H1 (cell line): ENCODE data around the gene LAPTM4A. TPM values are rescaled to one million over a fixed set of nuclear protein-coding genes. Genes with fewer than 3 reads are reported as not detected.

ENCODE experiments used
- ASH2L ChIP-seq: fragments of 200-600, 300-600 bp; sonication (generic); IDR thresholded peaks from one replicate; pipeline ENCODE4 v1.7.1; 2017; ENCODE audit warnings: low read length
- CBX5 ChIP-seq: fragments of 300-800, 300-1000 bp; sonication (generic); IDR thresholded peaks from 2 replicates; pipeline ENCODE4 v1.7.1; 2016; ENCODE audit warnings: antibody characterized with exemption, low read length, low read depth
- CEBPB ChIP-seq: IDR thresholded peaks from 2 replicates; pipeline ENCODE4 v1.6.1; 2012; ENCODE audit warnings: low read depth, low read length
- FOSL1 ChIP-seq: IDR thresholded peaks from 2 replicates; pipeline ENCODE4 v1.6.1; 2011; ENCODE audit warnings: mild to moderate bottlenecking, low read depth, low read length, moderate library complexity; ENCODE audit not compliant: insufficient read depth
- POLR2A ChIP-seq, 2 experiments: IDR thresholded peaks; 1 replicate in 1 of 2; 2 replicates in 1 of 2; pipeline ENCODE4 v1.6.1; 2011; ENCODE audit warnings: low read depth in 2 of 2, low read length in 2 of 2, mild to moderate bottlenecking in 2 of 2; ENCODE audit errors: control extremely low read depth in 1 of 2
- SP4 ChIP-seq: IDR thresholded peaks from 2 replicates; pipeline ENCODE4 v1.6.1; 2012; ENCODE audit warnings: low read length, inconsistent platforms
- SRF ChIP-seq: IDR thresholded peaks from 2 replicates; pipeline ENCODE4 v1.6.1; 2011; ENCODE audit warnings: mild to moderate bottlenecking, low read depth, low read length, moderate library complexity
- SUZ12 ChIP-seq: fragments of 200-600 bp; sonication (generic); IDR thresholded peaks from 2 replicates; pipeline ENCODE4 v1.6.1; 2012; ENCODE audit warnings: mild to moderate bottlenecking, inconsistent platforms, low read length, moderate library complexity, mixed read lengths
- TAF7 ChIP-seq: optimal IDR thresholded peaks from 2 replicates; pipeline ENCODE3; 2011; ENCODE audit warnings: low read depth, mild to moderate bottlenecking, inconsistent platforms, low read length, moderate library complexity, borderline replicate concordance
- YY1 ChIP-seq: IDR thresholded peaks from 2 replicates; pipeline ENCODE4 v1.6.1; 2011; ENCODE audit warnings: low read depth, mild to moderate bottlenecking, low read length
- polyA plus RNA-seq, 7 experiments: library from polyadenylated mRNA; depleted of rRNA in 3 of 7; stranded (reverse) in 5 of 7; unstranded in 2 of 7; fragments of >200 nt in 5 of 7; fragments of 200-250 nt in 2 of 7; gene quantifications; 1 replicate in 5 of 7; 2 replicates in 1 of 7; 4 replicates in 1 of 7; pipeline versions ENCODE4 v1.2.1 to v1.2.3, GENCODE V29; 2011 to 2013; ENCODE audit warnings: missing spikeins in 2 of 7, mixed read lengths in 2 of 7
- total RNA-seq: library from RNA; stranded (reverse); fragmentation: NEBNext Ultra II Directional; extraction: Animal tissue kit (Norgen Biotek cat#: 25700); gene quantifications from 2 replicates; pipeline ENCODE4 v1.2.1, GENCODE V29; 2021
- TF ChIP-seq, protein P1 (sequence below): fragments of 300-600 bp; sonication (generic); IDR thresholded peaks from 2 replicates; pipeline ENCODE4 v1.7.1; 2012; ENCODE audit warnings: low read length, moderate library complexity, mild to moderate bottlenecking, inconsistent platforms; ENCODE audit not compliant: insufficient replicate concordance

LAPTM4A gene
- total and polyA plus RNA-seq, 2 of the 8 experiments (the other 6 are each of a cell fraction or from before 2014, with no cell fraction given): 193 to 419 TPM

DNA sequence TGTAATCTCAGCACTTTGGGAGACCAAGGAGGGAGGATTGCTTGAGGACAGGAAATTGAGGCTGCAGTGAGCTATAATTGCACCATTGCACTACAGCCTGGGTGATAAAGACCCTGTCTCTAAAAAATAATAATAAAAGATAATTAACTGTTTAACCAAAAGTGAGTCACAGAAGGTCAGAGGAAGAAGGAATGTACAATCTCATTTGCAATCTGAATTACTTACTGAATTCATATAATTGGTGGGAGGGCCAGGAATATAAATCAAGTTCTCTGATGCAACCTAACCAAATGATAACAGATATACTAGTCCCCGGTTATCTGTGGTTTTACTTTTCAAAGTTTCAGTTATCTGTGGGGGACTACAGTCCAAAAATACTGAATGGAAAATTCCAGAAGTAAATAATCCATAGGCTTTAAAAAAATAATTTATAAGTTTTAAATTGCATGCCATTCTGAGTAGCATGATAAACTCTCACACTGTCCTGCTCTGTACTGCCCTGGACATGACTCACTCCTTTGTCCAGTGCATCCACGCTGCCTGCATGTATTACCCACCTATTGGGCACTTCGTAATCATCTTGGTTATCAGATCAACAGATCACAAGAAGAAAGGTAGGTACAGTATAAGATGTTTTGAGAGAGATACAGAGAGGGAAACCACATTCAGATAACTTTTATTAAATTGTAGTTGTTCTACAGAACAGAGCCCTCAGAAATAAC is 26.2 kb downstream of the LAPTM4A start (continued):
- TF ChIP-seq, protein P1, sequence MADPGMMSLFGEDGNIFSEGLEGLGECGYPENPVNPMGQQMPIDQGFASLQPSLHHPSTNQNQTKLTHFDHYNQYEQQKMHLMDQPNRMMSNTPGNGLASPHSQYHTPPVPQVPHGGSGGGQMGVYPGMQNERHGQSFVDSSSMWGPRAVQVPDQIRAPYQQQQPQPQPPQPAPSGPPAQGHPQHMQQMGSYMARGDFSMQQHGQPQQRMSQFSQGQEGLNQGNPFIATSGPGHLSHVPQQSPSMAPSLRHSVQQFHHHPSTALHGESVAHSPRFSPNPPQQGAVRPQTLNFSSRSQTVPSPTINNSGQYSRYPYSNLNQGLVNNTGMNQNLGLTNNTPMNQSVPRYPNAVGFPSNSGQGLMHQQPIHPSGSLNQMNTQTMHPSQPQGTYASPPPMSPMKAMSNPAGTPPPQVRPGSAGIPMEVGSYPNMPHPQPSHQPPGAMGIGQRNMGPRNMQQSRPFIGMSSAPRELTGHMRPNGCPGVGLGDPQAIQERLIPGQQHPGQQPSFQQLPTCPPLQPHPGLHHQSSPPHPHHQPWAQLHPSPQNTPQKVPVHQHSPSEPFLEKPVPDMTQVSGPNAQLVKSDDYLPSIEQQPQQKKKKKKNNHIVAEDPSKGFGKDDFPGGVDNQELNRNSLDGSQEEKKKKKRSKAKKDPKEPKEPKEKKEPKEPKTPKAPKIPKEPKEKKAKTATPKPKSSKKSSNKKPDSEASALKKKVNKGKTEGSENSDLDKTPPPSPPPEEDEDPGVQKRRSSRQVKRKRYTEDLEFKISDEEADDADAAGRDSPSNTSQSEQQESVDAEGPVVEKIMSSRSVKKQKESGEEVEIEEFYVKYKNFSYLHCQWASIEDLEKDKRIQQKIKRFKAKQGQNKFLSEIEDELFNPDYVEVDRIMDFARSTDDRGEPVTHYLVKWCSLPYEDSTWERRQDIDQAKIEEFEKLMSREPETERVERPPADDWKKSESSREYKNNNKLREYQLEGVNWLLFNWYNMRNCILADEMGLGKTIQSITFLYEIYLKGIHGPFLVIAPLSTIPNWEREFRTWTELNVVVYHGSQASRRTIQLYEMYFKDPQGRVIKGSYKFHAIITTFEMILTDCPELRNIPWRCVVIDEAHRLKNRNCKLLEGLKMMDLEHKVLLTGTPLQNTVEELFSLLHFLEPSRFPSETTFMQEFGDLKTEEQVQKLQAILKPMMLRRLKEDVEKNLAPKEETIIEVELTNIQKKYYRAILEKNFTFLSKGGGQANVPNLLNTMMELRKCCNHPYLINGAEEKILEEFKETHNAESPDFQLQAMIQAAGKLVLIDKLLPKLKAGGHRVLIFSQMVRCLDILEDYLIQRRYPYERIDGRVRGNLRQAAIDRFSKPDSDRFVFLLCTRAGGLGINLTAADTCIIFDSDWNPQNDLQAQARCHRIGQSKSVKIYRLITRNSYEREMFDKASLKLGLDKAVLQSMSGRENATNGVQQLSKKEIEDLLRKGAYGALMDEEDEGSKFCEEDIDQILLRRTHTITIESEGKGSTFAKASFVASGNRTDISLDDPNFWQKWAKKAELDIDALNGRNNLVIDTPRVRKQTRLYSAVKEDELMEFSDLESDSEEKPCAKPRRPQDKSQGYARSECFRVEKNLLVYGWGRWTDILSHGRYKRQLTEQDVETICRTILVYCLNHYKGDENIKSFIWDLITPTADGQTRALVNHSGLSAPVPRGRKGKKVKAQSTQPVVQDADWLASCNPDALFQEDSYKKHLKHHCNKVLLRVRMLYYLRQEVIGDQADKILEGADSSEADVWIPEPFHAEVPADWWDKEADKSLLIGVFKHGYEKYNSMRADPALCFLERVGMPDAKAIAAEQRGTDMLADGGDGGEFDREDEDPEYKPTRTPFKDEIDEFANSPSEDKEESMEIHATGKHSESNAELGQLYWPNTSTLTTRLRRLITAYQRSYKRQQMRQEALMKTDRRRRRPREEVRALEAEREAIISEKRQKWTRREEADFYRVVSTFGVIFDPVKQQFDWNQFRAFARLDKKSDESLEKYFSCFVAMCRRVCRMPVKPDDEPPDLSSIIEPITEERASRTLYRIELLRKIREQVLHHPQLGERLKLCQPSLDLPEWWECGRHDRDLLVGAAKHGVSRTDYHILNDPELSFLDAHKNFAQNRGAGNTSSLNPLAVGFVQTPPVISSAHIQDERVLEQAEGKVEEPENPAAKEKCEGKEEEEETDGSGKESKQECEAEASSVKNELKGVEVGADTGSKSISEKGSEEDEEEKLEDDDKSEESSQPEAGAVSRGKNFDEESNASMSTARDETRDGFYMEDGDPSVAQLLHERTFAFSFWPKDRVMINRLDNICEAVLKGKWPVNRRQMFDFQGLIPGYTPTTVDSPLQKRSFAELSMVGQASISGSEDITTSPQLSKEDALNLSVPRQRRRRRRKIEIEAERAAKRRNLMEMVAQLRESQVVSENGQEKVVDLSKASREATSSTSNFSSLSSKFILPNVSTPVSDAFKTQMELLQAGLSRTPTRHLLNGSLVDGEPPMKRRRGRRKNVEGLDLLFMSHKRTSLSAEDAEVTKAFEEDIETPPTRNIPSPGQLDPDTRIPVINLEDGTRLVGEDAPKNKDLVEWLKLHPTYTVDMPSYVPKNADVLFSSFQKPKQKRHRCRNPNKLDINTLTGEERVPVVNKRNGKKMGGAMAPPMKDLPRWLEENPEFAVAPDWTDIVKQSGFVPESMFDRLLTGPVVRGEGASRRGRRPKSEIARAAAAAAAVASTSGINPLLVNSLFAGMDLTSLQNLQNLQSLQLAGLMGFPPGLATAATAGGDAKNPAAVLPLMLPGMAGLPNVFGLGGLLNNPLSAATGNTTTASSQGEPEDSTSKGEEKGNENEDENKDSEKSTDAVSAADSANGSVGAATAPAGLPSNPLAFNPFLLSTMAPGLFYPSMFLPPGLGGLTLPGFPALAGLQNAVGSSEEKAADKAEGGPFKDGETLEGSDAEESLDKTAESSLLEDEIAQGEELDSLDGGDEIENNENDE: no peak
- TF ChIP-seq SRF (no peak), CBX5 (no peak), CEBPB (no peak), POLR2A (IDR thresholded peaks at IDR 0.05; ENCODE audit: control extremely low read depth in 1 of 2, low read depth in 2 of 2, low read length in 2 of 2) (no peak), FOSL1 (no peak), YY1 (no peak), SUZ12 (no peak), SP4 (no peak), ASH2L (no peak), TAF7 (no peak)
